GM12875 (cell line): ENCODE data around the gene HAL.

Experiments used
- H3K4me3 ChIP-seq: one replicate; pipeline ENCODE4 v1.5.1; 2011; ENCODE audit warnings: low read depth, low read length, control low read depth
- TF ChIP-seq, protein P1 (sequence below): IDR thresholded peaks from 2 replicates; pipeline ENCODE4 v1.5.1; 2011; ENCODE audit warnings: low read depth, mild to moderate bottlenecking, control low read depth, inconsistent platforms, low read length, moderate library complexity, borderline replicate concordance; ENCODE audit not compliant: insufficient read depth

The HAL gene, protein sequence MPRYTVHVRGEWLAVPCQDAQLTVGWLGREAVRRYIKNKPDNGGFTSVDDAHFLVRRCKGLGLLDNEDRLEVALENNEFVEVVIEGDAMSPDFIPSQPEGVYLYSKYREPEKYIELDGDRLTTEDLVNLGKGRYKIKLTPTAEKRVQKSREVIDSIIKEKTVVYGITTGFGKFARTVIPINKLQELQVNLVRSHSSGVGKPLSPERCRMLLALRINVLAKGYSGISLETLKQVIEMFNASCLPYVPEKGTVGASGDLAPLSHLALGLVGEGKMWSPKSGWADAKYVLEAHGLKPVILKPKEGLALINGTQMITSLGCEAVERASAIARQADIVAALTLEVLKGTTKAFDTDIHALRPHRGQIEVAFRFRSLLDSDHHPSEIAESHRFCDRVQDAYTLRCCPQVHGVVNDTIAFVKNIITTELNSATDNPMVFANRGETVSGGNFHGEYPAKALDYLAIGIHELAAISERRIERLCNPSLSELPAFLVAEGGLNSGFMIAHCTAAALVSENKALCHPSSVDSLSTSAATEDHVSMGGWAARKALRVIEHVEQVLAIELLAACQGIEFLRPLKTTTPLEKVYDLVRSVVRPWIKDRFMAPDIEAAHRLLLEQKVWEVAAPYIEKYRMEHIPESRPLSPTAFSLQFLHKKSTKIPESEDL

DNA sequence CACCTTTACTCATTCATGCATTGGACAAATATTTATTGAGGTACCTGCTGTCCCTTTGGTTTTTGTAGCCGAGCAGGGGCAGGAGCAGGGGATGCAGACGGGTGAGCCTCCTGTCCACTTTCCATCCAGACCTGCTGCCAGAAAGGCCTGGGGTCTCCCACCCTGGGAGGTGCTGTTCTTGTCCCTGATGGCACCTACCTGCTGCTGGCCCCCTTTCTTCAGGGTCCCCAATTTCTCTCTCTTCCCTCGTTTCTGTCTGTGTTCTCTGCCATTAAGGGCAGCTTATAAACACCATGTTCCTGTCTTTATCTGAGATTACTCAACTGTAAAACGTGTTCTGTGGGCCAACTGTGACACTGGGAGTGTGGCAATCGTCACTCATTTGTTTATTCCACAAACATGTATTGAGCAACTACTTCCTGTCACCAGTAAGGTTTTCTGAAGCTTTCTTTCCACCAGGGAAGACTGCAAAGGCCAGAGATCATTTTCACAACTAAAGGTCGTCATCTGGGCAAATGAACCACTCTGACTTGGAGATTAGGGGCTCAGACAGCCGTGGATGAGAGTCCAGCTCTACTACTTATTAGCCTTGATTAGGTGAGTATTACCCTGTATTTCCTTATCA lies at the start of gene HAL:
Gene HAL (minus strand): TSS at position 311 of the 625 bp plus-strand sequence. CDS start 434 bp downstream, outside the sequence.
- TF ChIP-seq, protein P1, sequence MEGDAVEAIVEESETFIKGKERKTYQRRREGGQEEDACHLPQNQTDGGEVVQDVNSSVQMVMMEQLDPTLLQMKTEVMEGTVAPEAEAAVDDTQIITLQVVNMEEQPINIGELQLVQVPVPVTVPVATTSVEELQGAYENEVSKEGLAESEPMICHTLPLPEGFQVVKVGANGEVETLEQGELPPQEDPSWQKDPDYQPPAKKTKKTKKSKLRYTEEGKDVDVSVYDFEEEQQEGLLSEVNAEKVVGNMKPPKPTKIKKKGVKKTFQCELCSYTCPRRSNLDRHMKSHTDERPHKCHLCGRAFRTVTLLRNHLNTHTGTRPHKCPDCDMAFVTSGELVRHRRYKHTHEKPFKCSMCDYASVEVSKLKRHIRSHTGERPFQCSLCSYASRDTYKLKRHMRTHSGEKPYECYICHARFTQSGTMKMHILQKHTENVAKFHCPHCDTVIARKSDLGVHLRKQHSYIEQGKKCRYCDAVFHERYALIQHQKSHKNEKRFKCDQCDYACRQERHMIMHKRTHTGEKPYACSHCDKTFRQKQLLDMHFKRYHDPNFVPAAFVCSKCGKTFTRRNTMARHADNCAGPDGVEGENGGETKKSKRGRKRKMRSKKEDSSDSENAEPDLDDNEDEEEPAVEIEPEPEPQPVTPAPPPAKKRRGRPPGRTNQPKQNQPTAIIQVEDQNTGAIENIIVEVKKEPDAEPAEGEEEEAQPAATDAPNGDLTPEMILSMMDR: no peak
- H3K4me3 ChIP-seq: no peak within 1 kb of the TSS

DNA sequence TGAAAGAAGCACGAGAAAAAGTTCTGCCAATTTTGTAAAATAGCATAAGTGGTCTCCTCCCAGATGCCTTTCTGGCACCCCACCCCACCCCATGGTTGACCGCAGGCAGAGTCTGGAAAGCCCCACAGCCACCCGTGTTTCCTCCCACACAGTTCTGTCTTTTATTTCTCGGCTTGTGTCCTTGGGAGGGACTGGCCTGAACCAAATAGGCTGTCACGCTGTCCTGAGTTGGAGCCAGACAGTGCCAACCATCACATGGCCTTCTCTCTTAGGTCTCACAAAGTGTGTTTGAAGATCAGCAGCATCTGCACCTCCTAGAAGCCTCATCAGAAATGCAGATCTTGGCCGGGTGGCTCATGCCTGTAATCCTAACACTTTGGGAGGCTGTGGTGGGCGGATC lies 49.4 kb upstream of the HAL start:
- H3K4me3 ChIP-seq: no peak overlapping the region
- TF ChIP-seq, protein P1: no peak

DNA sequence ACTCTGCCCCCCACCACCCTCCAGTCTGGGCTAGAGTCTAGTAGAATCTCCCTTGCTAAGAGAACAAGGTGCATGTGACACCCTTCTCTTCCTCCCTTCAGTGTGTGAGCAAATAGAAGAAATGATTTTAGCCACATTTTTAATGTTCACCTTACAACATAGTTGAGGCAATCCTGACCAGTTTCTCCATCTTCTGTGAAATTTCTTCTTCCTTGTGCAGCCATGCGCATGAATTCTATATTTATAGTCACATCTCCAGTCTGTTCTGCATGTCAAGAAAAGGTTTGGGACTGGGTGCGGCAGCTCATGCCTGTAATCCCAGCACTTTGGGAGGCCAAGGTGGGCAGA lies 48.8 kb upstream of the HAL start:
- TF ChIP-seq, protein P1: no peak
- H3K4me3 ChIP-seq: no peak overlapping the region

DNA sequence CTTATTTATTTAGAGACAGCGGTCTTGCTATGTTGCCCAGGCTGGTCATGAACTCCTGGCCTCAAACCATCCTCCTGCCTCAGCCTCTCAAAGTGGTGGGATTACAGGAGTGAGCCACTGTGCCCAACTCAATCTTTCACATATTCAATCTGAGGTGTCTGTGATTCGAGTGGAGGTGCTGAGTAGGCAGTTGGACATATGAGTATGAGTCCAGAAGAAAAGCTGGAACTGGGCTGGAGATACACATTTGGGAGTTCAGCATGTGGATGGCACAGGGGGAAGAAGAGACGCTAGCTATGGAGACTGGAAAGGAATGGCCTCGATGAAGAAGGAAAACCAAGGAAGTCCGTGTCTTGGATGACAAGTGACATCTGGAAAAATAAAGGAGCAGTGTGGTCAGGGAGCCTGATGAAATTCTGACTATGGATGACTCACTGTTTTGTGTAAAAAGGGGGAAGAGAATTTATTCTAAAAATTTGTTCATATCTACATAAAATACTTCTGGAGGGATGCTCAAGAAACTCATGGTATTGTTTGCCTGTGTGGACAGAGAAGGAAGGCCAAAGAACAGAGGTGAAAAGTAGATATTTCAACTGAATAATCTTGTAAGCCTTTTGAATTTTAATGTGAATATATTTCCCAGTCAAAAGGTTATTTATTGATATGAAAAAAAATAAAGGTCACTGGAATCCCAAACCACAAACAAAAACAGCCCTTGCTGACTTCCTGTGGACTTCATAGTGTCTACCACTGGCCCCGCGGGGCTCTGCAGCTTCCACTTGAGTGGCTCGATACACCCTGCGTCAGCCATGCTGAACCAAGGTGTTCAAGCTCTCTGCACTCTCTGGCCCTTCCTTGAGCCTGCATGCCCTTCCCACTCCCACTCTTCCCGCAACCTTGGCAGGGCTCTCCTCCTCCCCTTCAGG lies 48.1 kb upstream of the HAL start:
- TF ChIP-seq, protein P1: no peak
- H3K4me3 ChIP-seq: no peak overlapping the region

DNA sequence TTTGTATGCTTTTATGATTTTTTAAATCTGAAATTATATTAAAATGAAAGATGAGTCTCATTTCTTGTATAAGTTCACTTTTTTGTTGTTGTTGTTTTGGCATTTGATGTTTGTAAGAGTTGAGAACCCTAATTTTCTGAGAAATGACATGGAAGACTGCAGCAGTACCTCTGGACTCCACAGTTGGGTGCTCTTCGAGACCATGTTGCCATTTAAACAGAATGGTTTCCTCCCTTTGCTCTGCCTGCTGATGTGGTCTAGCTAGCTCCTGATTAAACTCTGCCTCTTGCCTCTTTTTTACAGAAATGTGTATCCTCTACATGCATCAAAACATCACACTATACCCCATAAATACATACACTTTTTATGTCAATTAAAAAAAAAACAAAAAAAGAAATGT lies 45.0 kb upstream of the HAL start:
- H3K4me3 ChIP-seq: no peak overlapping the region
- TF ChIP-seq, protein P1: no peak

DNA sequence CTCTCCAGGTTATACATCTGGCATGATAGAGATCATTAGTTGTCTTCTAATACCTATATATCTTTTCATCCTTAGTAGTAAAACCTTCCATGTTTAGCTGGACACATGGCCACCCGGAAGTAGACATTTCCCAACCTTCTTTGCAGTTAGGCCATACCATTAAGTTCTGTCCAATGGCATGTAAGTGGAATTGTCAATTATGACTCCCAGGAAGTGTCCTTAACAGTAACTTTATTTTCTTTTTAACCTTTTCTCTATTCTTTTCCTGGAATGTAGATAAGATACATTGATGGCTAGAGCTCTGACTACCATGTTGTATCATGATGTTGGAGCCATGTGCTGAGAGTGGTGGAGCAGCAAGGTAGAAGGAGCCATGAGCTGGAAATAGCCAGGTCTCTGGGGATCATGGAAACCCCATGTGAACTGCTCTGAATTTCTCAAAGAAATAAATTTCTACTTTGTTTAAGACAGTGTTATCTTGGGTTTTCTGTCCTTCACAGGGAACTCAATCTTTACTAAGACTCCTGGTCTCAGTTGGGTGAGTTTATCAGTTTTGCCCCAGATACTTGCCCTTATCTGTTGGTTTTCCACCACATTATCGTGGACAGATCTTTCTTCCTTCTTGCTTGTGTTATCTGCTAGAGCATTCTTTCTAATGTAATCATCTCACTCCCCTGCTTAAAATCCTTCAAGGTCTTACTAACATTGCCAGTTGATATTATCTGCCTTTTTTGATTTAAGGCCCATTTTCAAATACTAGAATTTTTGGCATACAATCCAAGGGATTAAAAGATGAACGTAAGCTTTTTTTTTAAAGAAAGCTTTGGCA lies 44.4 kb upstream of the HAL start:
- no peak overlapping the region for H3K4me3 ChIP-seq
- TF ChIP-seq, protein P1: no peak
